Posterior cingulate gyrus (tissue), 11 donors: ENCODE results near the gene EFCAB9.

ENCODE experiments used
- DNase-seq, 10 donors: peaks; one replicate each; pipeline versions ENCODE4 v3.0.0 to v3.0.0-alpha.2; 2020 to 2021; ENCODE audit warnings: mixed read lengths in 3 of 10
- intact Hi-C: fragments of 100-400 bp; cut with DNase I; formaldehyde crosslinking; loops from one replicate; pipeline ENCODE4 v1.15.1; 2023

The EFCAB9 gene

GRCh38 chr5:172164769-172165212, 29.2 kb upstream of the EFCAB9 start:
- DNase-seq, result peak in 8 of 10 donors; percentile 26 to 94 (median 60)
- intact Hi-C loops, result no loop called here

DNA sequence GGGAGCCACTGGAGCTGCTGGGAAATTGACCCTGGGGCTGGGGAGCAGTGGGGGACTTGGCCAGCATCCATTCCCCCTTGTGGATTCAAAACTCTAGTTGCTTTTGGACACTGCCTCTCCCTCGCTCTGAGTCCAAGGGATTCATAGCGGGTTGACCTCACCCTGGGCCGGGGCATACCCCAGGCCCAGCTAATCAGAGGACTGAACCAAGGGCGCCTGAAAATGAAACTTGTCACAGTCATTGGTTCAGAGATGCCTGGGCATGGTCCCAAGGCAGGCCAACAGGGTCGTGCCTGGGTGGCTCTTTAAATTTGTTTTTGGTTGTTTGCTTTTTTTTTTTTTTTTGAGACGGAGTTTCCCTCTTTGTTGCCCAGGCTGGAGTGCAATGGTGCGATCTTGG, 28.5 kb upstream of the EFCAB9 start:
- DNase-seq, result peak in 2 of 10 donors; percentile 28 to 52
- intact Hi-C loops, result no loop called here

- intact Hi-C loops, result no loop called here
Measured at GRCh38 chr5:172166030-172166826, 27.7 kb upstream of the EFCAB9 start.

GRCh38 chr5:172167895-172168294, 26.1 kb upstream of the EFCAB9 start:
- intact Hi-C loops, result no loop called here
- DNase-seq, result peak in 1 of 10 donors; percentile 29

More at GRCh38 chr5:172166030-172166826, 27.7 kb upstream of the EFCAB9 start:
- peak in 2 of 10 donors; percentile 17 to 18 for DNase-seq

DNA sequence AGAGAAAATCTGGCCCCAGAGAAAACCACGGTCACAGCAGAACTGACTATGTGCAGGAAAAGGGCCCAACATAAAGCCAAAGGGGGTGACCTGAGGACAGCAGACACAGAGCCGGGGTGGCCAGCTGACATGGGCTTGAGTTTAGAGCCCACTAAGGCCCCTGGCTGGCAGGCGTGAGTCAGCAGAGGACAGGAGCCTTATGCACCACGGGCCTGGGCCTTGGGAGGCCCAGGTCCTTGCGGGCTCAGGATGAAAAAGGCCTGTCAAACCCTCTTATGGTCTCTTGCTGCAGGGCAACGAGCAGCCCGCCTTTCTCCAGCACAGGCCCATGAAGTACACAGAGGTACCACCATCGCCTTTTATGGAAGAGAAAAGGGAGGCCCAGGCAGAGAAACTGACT, 25.7 kb upstream of the EFCAB9 start:
- DNase-seq, result peak in 2 of 10 donors; percentile 28 to 53
- intact Hi-C loops, result no loop called here

DNA sequence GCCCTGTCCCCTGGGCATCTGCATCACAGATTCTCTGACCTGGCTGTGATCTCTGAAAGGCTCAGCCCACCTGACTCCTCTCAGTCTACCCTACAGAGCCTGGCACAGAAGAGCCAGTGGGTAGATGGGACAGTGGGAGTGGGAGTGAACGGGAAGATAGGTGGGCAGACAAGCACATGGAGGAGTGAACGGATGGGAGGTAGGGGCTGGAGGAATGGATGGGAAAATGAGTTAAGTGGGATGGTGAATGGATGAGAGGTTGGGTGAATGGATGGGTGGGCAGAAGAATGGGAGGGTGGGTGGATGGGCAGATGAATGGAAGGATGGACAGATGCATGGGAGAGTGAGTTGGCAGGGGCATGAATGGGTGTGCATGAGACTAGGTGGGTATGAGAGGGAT, 24.8 kb upstream of the EFCAB9 start:
- intact Hi-C loops, result no loop called here
- peak in 1 of 10 donors; percentile 12 for DNase-seq

- DNase-seq, result peak in 1 of 10 donors; percentile 60
Measured at GRCh38 chr5:172170251-172170701, 23.7 kb upstream of the EFCAB9 start.

DNA sequence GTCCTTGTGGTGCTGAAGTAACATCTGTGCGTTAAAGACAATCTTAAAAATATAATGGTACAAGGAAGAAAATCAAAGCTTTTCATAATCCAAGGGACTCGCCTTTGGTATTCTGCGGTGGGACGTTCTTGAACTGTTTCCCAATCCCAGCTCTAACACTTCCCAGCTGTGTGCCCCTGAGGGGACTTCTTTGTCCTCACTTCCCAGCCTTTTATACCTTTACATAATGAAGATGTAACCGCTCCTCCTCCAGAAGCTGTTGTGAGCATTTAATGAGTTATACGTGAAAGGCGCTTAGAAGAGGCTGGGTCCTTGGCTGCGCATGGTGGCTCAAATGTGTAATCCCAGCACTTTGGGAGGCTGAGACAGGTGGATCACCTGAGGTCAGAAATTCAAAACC, 22.9 kb upstream of the EFCAB9 start:
- peak in 1 of 10 donors; percentile 12 for DNase-seq
- intact Hi-C loops, result no loop called here

More at GRCh38 chr5:172170251-172170701, 23.7 kb upstream of the EFCAB9 start:
- intact Hi-C loops, result no loop called here

GRCh38 chr5:172172912-172173563, 20.9 kb upstream of the EFCAB9 start:
- peak in 8 of 10 donors; percentile 20 to 90 (median 50) for DNase-seq
- intact Hi-C loops, result no loop called here

DNA sequence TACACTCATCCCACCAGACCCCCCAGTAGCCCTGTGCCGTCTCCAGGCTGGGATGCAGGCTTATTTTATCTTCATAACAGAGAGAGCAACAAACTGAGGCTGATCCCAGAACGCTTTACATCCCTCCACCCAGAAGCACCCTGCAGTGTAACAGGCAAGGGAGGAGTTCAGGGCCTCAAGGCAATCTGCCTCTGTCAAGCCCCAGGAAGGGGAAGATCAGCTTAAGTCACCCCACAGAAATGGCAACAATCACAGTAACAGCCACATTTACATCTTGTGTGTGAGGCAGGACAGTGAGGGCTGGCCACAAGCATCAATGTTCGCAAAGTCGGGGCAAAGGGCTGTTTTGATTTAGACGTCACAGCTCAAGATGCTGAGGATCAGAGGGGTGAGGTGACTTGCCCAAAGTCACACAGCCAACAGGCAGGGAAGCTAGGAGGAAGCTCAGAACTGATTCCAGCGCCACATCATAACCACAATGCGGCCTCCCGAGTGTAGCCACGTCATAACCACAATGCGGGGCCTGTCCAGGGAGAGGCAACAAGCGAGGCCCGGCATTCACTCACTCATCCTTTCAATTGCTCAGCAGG, 20.3 kb upstream of the EFCAB9 start:
- DNase-seq, result no peak
- intact Hi-C loops, result no loop called here

- DNase-seq, result peak in 2 of 10 donors; percentile 27 to 33
- intact Hi-C loops, result no loop called here
Measured at GRCh38 chr5:172175263-172175719, 18.7 kb upstream of the EFCAB9 start.

DNA sequence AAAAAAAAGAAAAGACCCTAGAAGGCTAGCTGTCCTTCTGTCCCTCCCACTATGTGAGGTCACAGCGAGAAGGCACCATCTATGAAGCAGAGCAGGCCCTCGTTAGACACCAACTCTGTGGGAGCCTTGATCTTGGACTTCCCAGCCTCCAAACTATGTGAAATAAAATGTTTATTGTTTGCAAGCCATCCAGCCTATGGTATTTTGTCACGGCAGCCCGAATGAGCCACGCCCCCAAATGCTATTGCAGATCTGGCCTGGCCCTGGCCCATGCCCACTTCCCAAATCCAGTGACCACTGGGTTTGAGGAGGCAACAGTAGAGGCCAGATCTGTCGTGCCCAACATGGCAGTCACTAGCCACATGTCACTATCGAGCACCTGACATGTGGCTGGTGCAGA, 16.8 kb upstream of the EFCAB9 start:
- peak in 1 of 10 donors; percentile 39 for DNase-seq
- intact Hi-C loops, result no loop called here

- DNase-seq, result peak in 1 of 10 donors; percentile 75
- intact Hi-C loops, result no loop called here
Measured at GRCh38 chr5:172178301-172178987, 15.5 kb upstream of the EFCAB9 start.

GRCh38 chr5:172178991-172179989, 14.7 kb upstream of the EFCAB9 start:
- peak in 1 of 10 donors; percentile 5 for DNase-seq
- intact Hi-C loops, result no loop called here

DNA sequence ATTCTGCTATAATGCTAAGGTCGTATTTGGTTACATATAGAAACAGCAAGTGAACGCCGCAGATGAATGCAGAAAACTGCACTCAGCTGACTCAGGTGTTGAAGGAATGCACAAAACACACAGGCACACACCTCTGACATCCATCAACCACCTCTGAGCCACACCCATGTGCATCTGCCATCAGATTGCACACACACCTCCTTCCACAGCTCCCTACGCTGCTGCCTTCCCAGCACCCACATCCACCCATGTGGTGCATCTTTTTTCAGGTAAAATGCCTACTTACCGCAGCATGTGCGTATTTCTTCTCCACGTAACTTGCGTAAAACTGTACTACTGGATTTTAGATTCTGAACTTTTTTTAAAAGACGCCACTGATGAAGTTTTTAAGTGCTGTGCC, 13.0 kb upstream of the EFCAB9 start:
- intact Hi-C loops, result loop anchor here (10.0 kb wide), 1 partner anchor 274 kb away; the partner anchor contains the start of gene SH3PXD2B
- DNase-seq, result no peak

GRCh38 chr5:172182291-172182690, 11.7 kb upstream of the EFCAB9 start:
- peak in 1 of 10 donors; percentile 35 for DNase-seq
- intact Hi-C loops, result loop anchor here (10.0 kb wide), 1 partner anchor 273 kb away; the partner anchor contains the start of gene SH3PXD2B

GRCh38 chr5:172183881-172184280, 10.1 kb upstream of the EFCAB9 start:
- DNase-seq, result no peak
- intact Hi-C loops, result loop anchor here (10.0 kb wide), 1 partner anchor 271 kb away; the partner anchor contains the start of gene SH3PXD2B

- DNase-seq, result no peak
- intact Hi-C loops, result loop anchor here (5.0 to 10.0 kb wide), 3 partner anchors 33 to 273 kb away; partner anchors contain the start of gene SH3PXD2B
Measured at GRCh38 chr5:172185096-172185461, 8.9 kb upstream of the EFCAB9 start.
